GM18867 (cell line): ENCODE measurements around the gene MLN.

ENCODE experiments used
- ATAC-seq: cut with Tn5 transposase; IDR thresholded peaks from one replicate; pipeline ENCODE4 v1.9.1; 2021; ENCODE audit warnings: mild to moderate bottlenecking, moderate library complexity; ENCODE audit not compliant: unreplicated experiment

Gene MLN

GRCh38 chr6:33790910-33791309 is 12.9 kb downstream of the MLN start:
- no peak for ATAC-seq

- no peak for ATAC-seq
Measured at GRCh38 chr6:33790379-33790778, 13.4 kb downstream of the MLN start.

GRCh38 chr6:33789550-33789895 is 14.3 kb downstream of the MLN start:
- no peak for ATAC-seq

- peak; percentile 87 for ATAC-seq
Measured at GRCh38 chr6:33788694-33789549, 14.9 kb downstream of the MLN start, which contains the start of gene LEMD2. Gene LEMD2 (minus strand): TSS chr6:33789130. CDS start chr6:33789116, 14 bp downstream.

- ATAC-seq = peak; percentile 49
Measured at GRCh38 chr6:33787954-33788693, 15.7 kb downstream of the MLN start.

- ATAC-seq = no peak
Measured at GRCh38 chr6:33787346-33787953, 16.4 kb downstream of the MLN start.

- ATAC-seq = no peak
Measured at GRCh38 chr6:33786736-33787135, 17.1 kb downstream of the MLN start.

- ATAC-seq = no peak
Measured at GRCh38 chr6:33785778-33786177, 18.0 kb downstream of the MLN start.

- ATAC-seq = no peak
Measured at GRCh38 chr6:33784787-33785186, 19.0 kb downstream of the MLN start.

- no peak for ATAC-seq
Measured at GRCh38 chr6:33783781-33784520, 19.9 kb downstream of the MLN start.

- ATAC-seq = no peak
Measured at GRCh38 chr6:33782561-33782960, 21.2 kb downstream of the MLN start.

- ATAC-seq = no peak
Measured at GRCh38 chr6:33781131-33781975, 22.4 kb downstream of the MLN start.

GRCh38 chr6:33779895-33780294 is 23.9 kb downstream of the MLN start:
- ATAC-seq = no peak

- no peak for ATAC-seq
Measured at GRCh38 chr6:33779290-33779689, 24.5 kb downstream of the MLN start.

- ATAC-seq = no peak
Measured at GRCh38 chr6:33778444-33779121, 25.2 kb downstream of the MLN start.

- no peak for ATAC-seq
Measured at GRCh38 chr6:33777398-33778388, 26.1 kb downstream of the MLN start.

GRCh38 chr6:33776764-33777163 is 27.0 kb downstream of the MLN start:
- ATAC-seq = no peak

GRCh38 chr6:33776186-33776585 is 27.6 kb downstream of the MLN start:
- ATAC-seq = no peak
